ENCODE data around the gene CRACR2A.

DNA sequence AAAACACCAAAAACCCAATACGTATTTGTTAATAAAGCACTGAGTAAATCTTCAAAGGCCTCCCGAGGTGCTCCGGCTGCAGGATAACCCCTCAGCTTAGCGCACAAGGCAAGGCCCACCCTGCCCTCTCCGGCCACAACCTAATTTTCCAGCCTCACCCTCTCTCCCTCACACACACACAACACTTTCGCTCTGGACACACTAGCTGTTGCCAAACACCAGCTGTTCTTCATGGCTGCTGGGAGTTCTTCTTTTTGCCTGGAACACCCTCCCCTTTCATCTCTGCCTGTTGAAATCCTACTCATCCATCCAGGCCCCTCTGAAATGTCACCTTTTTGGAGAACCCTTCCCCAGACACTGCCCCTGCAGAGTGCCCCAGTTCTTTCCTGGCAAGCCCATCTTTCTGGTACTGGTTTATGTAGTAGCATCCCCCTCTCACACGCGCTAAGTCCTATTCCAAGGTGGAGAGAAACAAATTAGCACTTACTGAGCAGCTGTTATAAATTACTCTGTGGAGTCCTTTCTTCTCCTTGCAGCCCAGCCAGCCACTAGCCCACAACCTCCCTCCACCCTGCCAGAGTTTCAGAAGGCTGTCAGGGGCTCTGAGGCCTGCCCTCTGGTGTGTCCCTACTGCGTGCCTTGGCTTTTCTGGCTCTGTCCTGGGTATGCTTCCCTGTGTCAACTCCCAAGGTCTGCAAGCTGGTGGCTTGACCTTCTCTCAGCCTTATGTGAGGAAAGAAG is 805 bp upstream of the CRACR2A start:
- TF ChIP-seq, protein P1, sequence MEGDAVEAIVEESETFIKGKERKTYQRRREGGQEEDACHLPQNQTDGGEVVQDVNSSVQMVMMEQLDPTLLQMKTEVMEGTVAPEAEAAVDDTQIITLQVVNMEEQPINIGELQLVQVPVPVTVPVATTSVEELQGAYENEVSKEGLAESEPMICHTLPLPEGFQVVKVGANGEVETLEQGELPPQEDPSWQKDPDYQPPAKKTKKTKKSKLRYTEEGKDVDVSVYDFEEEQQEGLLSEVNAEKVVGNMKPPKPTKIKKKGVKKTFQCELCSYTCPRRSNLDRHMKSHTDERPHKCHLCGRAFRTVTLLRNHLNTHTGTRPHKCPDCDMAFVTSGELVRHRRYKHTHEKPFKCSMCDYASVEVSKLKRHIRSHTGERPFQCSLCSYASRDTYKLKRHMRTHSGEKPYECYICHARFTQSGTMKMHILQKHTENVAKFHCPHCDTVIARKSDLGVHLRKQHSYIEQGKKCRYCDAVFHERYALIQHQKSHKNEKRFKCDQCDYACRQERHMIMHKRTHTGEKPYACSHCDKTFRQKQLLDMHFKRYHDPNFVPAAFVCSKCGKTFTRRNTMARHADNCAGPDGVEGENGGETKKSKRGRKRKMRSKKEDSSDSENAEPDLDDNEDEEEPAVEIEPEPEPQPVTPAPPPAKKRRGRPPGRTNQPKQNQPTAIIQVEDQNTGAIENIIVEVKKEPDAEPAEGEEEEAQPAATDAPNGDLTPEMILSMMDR (IDR thresholded peaks at IDR 0.05; ENCODE audit: low read depth, low read length), result no peak
- no peak for TF ChIP-seq EZH2phosphoT487 (IDR thresholded peaks at IDR 0.05; ENCODE audit: low read depth)
